ENCODE data around the gene ZNF580. TPM values are rescaled to one million over a fixed set of nuclear protein-coding genes. Genes with fewer than 3 reads are reported as not detected.

Gene ZNF580
- total and polyA plus RNA-seq, 2 of the 8 experiments (the other 6 are each of a cell fraction or from before 2014, with no cell fraction given), result 12.0 to 24.6 TPM

GRCh38 chr19:55597501-55597921 is 43.3 kb upstream of the ZNF580 start:
- Histone ChIP-seq H3K4me2 (ENCODE audit: insufficient read depth in 1 of 2, low read depth in 2 of 2, low read length in 2 of 2) (peak overlapping the region in 1 of 2 experiments; percentile 72; a peak in 2 of 4 replicates), H4K8ac (ENCODE audit: extremely low read depth, insufficient read depth, low read length) (no peak overlapping the region), H3K14ac (ENCODE audit: insufficient read length) (no peak overlapping the region), H3K9ac (replicated peaks in 1 of 4; ENCODE audit: extremely low read depth in 1 of 4, low read depth in 3 of 4, low read length in 3 of 4) (no peak overlapping the region), H3K9me3 (ENCODE audit: insufficient read depth in 2 of 2, low read depth in 1 of 2, low read length in 1 of 2) (no peaks in the 10 kb centered on the region), H2BK12ac (ENCODE audit: low read depth, low read length) (no peak overlapping the region), H3K4me3 (ENCODE audit: extremely low read depth in 1 of 4, insufficient read depth in 2 of 4, low read depth in 3 of 4, low read length in 4 of 4) (no peak overlapping the region), H4K91ac (replicated peaks; ENCODE audit: insufficient read length, low read length) (peak overlapping the region; percentile 57), H4K5ac (ENCODE audit: insufficient read length, low read depth, low read length) (no peak overlapping the region), H3K23me2 (ENCODE audit: low read depth, low read length) (peaks cover 10% of the 10 kb centered on the region; the same call in 1 of the 2 replicates), H3K79me1 (ENCODE audit: low read depth, low read length) (peaks cover 3% of the 10 kb centered on the region), H3K56ac (replicated peaks; ENCODE audit: insufficient read length, low read depth, low read length) (no peak overlapping the region), H3K27me3 (replicated peaks in 1 of 4; ENCODE audit: control insufficient read depth in 3 of 4, extremely low read depth in 1 of 4, insufficient read depth in 3 of 4, low read length in 3 of 4) (peaks cover 0 to 2% (median 0%) of the 10 kb centered on the region in 4 experiments; a peak in 1 of 7 replicates), H2BK120ac (replicated peaks; ENCODE audit: low read depth, low read length) (no peak overlapping the region), H3K4ac (replicated peaks; ENCODE audit: insufficient read length, low read depth, low read length) (no peak overlapping the region), H4K20me1 (replicated peaks in 1 of 2; ENCODE audit: control insufficient read depth in 1 of 2, insufficient read depth in 2 of 2, low read length in 2 of 2) (peaks cover 0 to 2% of the 10 kb centered on the region in 2 experiments), H3K23ac (ENCODE audit: insufficient read length) (no peak overlapping the region), H3K27ac (ENCODE audit: low read depth, low read length) (no peak overlapping the region), H3K4me1 (replicated peaks in 1 of 4; ENCODE audit: control insufficient read depth in 3 of 4, insufficient read depth in 4 of 4, low read length in 3 of 4) (peaks cover 0 to 9% (median 5%) of the 10 kb centered on the region in 4 experiments; a peak in 4 of 7 replicates), H2BK5ac (ENCODE audit: low read depth, low read length) (no peak overlapping the region), H3K36me3 (ENCODE audit: control insufficient read depth in 2 of 4, insufficient read depth in 4 of 4, low read length in 3 of 4) (peaks cover 0 to 10% (median 8%) of the 10 kb centered on the region in 4 experiments; a peak in 3 of 8 replicates), H2AFZ (ENCODE audit: low read length) (no peak overlapping the region), H3K18ac (ENCODE audit: extremely low read depth, low read length) (no peak overlapping the region), H2BK20ac (ENCODE audit: low read length) (no peak overlapping the region), H3K79me2 (ENCODE audit: control insufficient read depth in 1 of 2, insufficient read depth in 2 of 2, low read length in 2 of 2) (peaks cover 0 to 3% of the 10 kb centered on the region in 2 experiments; a peak in 2 of 4 replicates), H2BK15ac (ENCODE audit: low read length) (peak overlapping the region; percentile 46; the same call in 1 of the 2 replicates), H2AK5ac (ENCODE audit: low read depth, low read length) (no peak overlapping the region)
- ChIA-PET CTCF (ENCODE audit: partially characterized antibody) (interaction anchor here (2.6 to 2.7 kb wide), 2 partner anchors 9 to 35 kb away, joined by 10 to 12 read pairs; partner anchors contain the start of gene ZNF865), POLR2A (ENCODE audit: partially characterized antibody) (interaction anchor here (0.6 to 3.7 kb wide), 11 partner anchors 10 to 1562 kb away, joined by 3 to 42 read pairs (median 9); partner anchors contain the start of genes NAT14, UBE2S, ZNF579 and ZNF784)
- DNase-seq (ENCODE audit: low read depth in 1 of 2, low spot score in 2 of 2) (no peak), FAIRE-seq (no peak)
- WGBS, 2 experiments (ENCODE audit: extremely low coverage in 1 of 2, insufficient coverage in 1 of 2, insufficient read length in 1 of 2, insufficient replicate concordance in 2 of 2, low coverage in 1 of 2, low lambda C conversion rate in 2 of 2, missing lambda C conversion rate in 1 of 2), result 94% methylated on average over 26 of the region's 30 CpGs; no CpG with 5 or more reads in 1 of the 2 experiments
- TF ChIP-seq RXRA (IDR thresholded peaks at IDR 0.05; ENCODE audit: insufficient read depth, low read depth, low read length), result no peak
- no peak for TF ChIP-seq MAX (IDR thresholded peaks at IDR 0.05)

Data from H1 (cell line).